Endothelial cell of umbilical vein (primary cell): Measurements from ENCODE around the gene CALN1. TPM values are rescaled to one million over a fixed set of nuclear protein-coding genes. Genes with fewer than 3 reads are reported as not detected.

Experiments
- BruUV-seq: library from RNA; stranded (reverse); fragments of 400-500 nt; replicated peaks from 2 replicates; lab custom pipeline; 2021; lab: Mats Ljungman, UMichigan
- CTCF ChIA-PET: fragments of 300-600, 350-600 bp; sonication (Branson Sonifier 250); formaldehyde crosslinking; loops from one replicate; lab custom pipeline; 2021; ENCODE audit warnings: antibody characterized with exemption, inconsistent platforms; lab: Charles Lee
- POLR2A ChIA-PET: fragments of 300-600, 350-600 bp; sonication (Branson Sonifier 250); formaldehyde crosslinking; loops from one replicate; lab custom pipeline; 2021; ENCODE audit warnings: antibody characterized with exemption, inconsistent platforms; lab: Charles Lee
- DNase-seq: peaks from one replicate; pipeline ENCODE4 v3.0.0-alpha.2; 2011; ENCODE audit warnings: low read depth, low spot score
- FAIRE-seq: peaks from 2 replicates; lab custom pipeline; 2011; peaks lifted over from hg19 to GRCh38; lab: Jason Lieb, UNC
- H2AFZ ChIP-seq: 2 replicates; pipeline ENCODE4 v1.6.0; 2012; ENCODE audit warnings: low read depth, low read length, control low read depth, inconsistent platforms
- H3K27ac ChIP-seq: 2 replicates; pipeline ENCODE4 v1.5.1; 2011; ENCODE audit warnings: low read depth, mild to moderate bottlenecking, control low read depth, low read length, moderate library complexity; ENCODE audit not compliant: insufficient read depth
- H3K27me3 ChIP-seq, 2 experiments: 2 replicates each; pipeline versions ENCODE4 v1.6.0 to v1.6.1; 2011; ENCODE audit warnings: low read length in 2 of 2, mixed read lengths in 1 of 2; ENCODE audit not compliant: control insufficient read depth in 2 of 2, insufficient read depth in 2 of 2
- H3K36me3 ChIP-seq, 2 experiments: 2 replicates in 1 of 2; 3 replicates in 1 of 2; pipeline ENCODE4 v1.5.1; 2011; ENCODE audit warnings: low read length in 2 of 2, mild to moderate bottlenecking in 1 of 2, moderate library complexity in 1 of 2; ENCODE audit not compliant: control insufficient read depth in 2 of 2, insufficient read depth in 2 of 2; ENCODE audit errors: extremely low read depth in 1 of 2
- H3K4me1 ChIP-seq: 3 replicates; pipeline ENCODE4 v1.5.1; 2011; ENCODE audit warnings: mild to moderate bottlenecking, low read length; ENCODE audit not compliant: control insufficient read depth, insufficient read depth; ENCODE audit errors: extremely low read depth
- H3K4me2 ChIP-seq: 2 replicates; pipeline ENCODE4 v1.6.1; 2011; ENCODE audit warnings: low read length, control low read depth, mixed read lengths; ENCODE audit not compliant: insufficient read depth
- H3K4me3 ChIP-seq, 3 experiments: fragments of 200-600 bp in 1 of 3; sonication (generic), shearing (Covaris generic) in 1 of 3; replicated peaks in 1 of 3; 2 replicates each; pipeline ENCODE4 v1.5.1; 2011 to 2016; ENCODE audit warnings: control low read depth in 3 of 3, low read length in 3 of 3, mild to moderate bottlenecking in 2 of 3, inconsistent platforms in 1 of 3, low read depth in 1 of 3, moderate library complexity in 1 of 3; ENCODE audit not compliant: insufficient read depth in 1 of 3
- H3K79me2 ChIP-seq: 2 replicates; pipeline ENCODE4 v1.6.0; 2012; ENCODE audit warnings: low read length, inconsistent platforms; ENCODE audit not compliant: control insufficient read depth, insufficient read depth
- H3K9ac ChIP-seq: replicated peaks from 2 replicates; pipeline ENCODE3; 2011; ENCODE audit warnings: low read length, control low read depth; ENCODE audit not compliant: insufficient read depth; ENCODE audit errors: extremely low read depth
- H3K9me1 ChIP-seq: replicated peaks from 3 replicates; pipeline ENCODE4 v1.6.0; 2011; ENCODE audit warnings: mild to moderate bottlenecking, low read length; ENCODE audit not compliant: control insufficient read depth, insufficient read depth; ENCODE audit errors: extremely low read depth
- H3K9me3 ChIP-seq: replicated peaks from 2 replicates; pipeline ENCODE4 v1.5.1; 2012; ENCODE audit warnings: low read length, inconsistent platforms; ENCODE audit not compliant: control insufficient read depth, insufficient read depth
- H4K20me1 ChIP-seq: replicated peaks from 2 replicates; pipeline ENCODE3; 2011; ENCODE audit warnings: mild to moderate bottlenecking, low read length; ENCODE audit not compliant: control insufficient read depth, insufficient read depth; ENCODE audit errors: extremely low read depth
- EZH2 ChIP-seq: IDR thresholded peaks from 2 replicates; pipeline ENCODE4 v1.6.1; 2012; ENCODE audit warnings: borderline replicate concordance, low read depth, mild to moderate bottlenecking, moderate library complexity, low read length, inconsistent platforms; ENCODE audit not compliant: severe bottlenecking
- FOS ChIP-seq: IDR thresholded peaks from 2 replicates; pipeline ENCODE4 v1.6.1; 2011; ENCODE audit warnings: mild to moderate bottlenecking, low read length, moderate library complexity, borderline replicate concordance; ENCODE audit not compliant: insufficient read depth
- GATA2 ChIP-seq: IDR thresholded peaks from 2 replicates; pipeline ENCODE4 v1.7.0; 2011; ENCODE audit warnings: low read depth, mild to moderate bottlenecking, moderate library complexity, mixed read lengths, low read length; ENCODE audit not compliant: insufficient read length, insufficient read depth
- JUN ChIP-seq: IDR thresholded peaks from 2 replicates; pipeline ENCODE4 v1.6.1; 2011; ENCODE audit warnings: borderline replicate concordance, low read depth; ENCODE audit not compliant: insufficient read length, insufficient read depth
- MYC ChIP-seq: IDR thresholded peaks from one replicate; pipeline ENCODE4 v1.6.1; 2011; ENCODE audit warnings: mild to moderate bottlenecking, low read depth, low read length
- POLR2A ChIP-seq: IDR thresholded peaks from 2 replicates; pipeline ENCODE4 v1.6.1; 2012; ENCODE audit warnings: low read depth, mild to moderate bottlenecking, control low read depth, low read length
- POLR2AphosphoS5 ChIP-seq: IDR thresholded peaks from 2 replicates; pipeline ENCODE4 v1.6.1; 2012; ENCODE audit warnings: low read depth, mild to moderate bottlenecking, control low read depth, low read length, moderate library complexity; ENCODE audit not compliant: insufficient read depth
- dilution Hi-C: fragments of 300-500 bp; cut with MboI; formaldehyde crosslinking; loops from one replicate; pipeline ENCODE4 v1.15.0; 2019; ENCODE audit warnings: low sequenced_read_pairs; ENCODE audit not compliant: extremely low pct_ligation_motif_present
- intact Hi-C: fragments of 100-400 bp; cut with micrococcal nuclease; formaldehyde crosslinking; loops from one replicate; pipeline ENCODE4 v1.10.0; 2022
- polyA plus RNA-seq, 4 experiments: library from polyadenylated mRNA; depleted of rRNA in 3 of 4; stranded (reverse) in 3 of 4; unstranded in 1 of 4; fragments of >200 nt; gene quantifications; 2 replicates each; pipeline versions ENCODE4 v1.2.1 to v1.2.3, GENCODE V29; 2011 to 2012; ENCODE audit warnings: missing spikeins in 1 of 4
- total RNA-seq: library from RNA; stranded (reverse); gene quantifications from 2 replicates; pipeline ENCODE4 v1.2.3, GENCODE V29; 2021
- TF ChIP-seq, protein P1 (sequence below), 2 donors: IDR thresholded peaks; 1 replicate in 1 of 2; 2 replicates in 1 of 2; pipeline ENCODE4 v1.5.1; 2011; ENCODE audit warnings: low read length in 2 of 2, mild to moderate bottlenecking in 2 of 2, moderate library complexity in 2 of 2, control low read depth in 1 of 2, inconsistent platforms in 1 of 2, low read depth in 1 of 2; ENCODE audit not compliant: insufficient read depth in 1 of 2; ENCODE audit errors: extremely low read depth in 1 of 2
- TF ChIP-seq, protein P2 (sequence below): IDR thresholded peaks from 2 replicates; pipeline ENCODE4 v1.6.1; 2011; ENCODE audit not compliant: insufficient read depth, insufficient read length

The CALN1 gene
- total and polyA plus RNA-seq, 2 donors (not counting 3 experiments of a cell fraction or from before 2014, with no cell fraction given), result not detected

DNA sequence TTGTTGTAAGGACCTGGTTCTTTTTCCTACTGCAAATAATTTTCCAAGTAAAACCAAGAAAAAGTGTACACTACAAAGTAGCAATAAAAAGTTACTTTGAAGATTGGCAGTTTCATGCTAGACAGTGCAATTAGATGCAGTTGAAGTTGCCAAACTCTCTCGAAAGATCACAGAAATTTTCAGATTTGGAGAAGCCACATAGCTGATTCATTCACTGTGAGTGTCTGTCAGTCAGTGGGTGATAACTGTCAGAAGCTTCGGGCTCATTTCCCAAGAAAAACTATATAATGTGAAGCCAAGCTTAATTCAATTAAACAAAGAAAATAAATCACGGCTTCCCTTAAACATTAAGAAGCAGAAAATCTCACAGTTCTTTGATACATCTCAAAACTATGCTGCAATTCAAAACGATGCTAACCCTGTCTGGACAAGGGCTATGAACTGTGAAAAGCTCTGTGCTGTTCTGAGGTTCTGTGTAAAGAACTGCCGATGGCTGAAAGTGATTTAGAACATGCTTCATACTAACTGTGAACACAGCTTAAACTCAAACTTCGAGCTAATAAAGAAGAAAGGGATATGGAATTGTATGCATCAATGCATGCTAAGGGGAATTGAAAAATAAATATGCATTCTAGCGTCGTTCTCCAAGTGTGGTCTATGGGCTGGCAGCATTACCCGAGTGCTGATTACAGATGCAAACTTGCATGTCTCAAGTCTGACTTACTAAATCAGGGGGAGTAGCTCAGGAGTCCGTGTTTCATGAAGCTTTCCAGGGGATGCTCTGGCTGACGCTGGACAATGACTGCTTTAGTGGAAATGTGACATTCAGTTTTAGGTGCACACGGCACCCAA, 557.4 kb downstream of the CALN1 start:
- intact Hi-C loops, result no loop called here
- POLR2A ChIA-PET, result no interaction called here
- Histone ChIP-seq H3K9me3 (peaks cover 2% of the 10 kb centered on the region), H3K36me3 (no peaks in the 10 kb centered on the region), H3K27me3 (no peaks in the 10 kb centered on the region), H3K9ac (no peak overlapping the region), H2AFZ (no peak overlapping the region), H3K79me2 (no peaks in the 10 kb centered on the region), H3K27ac (no peak overlapping the region), H3K4me1 (no peaks in the 10 kb centered on the region), H3K9me1 (no peaks in the 10 kb centered on the region), H3K4me2 (no peak overlapping the region), H3K4me3 (no peak overlapping the region), H4K20me1 (no peaks in the 10 kb centered on the region)
- no TSS peak for BruUV-seq
- CTCF ChIA-PET, result no interaction called here
- dilution Hi-C loops, result no loop called here
- no peak for FAIRE-seq
- no peak for TF ChIP-seq GATA2
- TF ChIP-seq, protein P1, sequence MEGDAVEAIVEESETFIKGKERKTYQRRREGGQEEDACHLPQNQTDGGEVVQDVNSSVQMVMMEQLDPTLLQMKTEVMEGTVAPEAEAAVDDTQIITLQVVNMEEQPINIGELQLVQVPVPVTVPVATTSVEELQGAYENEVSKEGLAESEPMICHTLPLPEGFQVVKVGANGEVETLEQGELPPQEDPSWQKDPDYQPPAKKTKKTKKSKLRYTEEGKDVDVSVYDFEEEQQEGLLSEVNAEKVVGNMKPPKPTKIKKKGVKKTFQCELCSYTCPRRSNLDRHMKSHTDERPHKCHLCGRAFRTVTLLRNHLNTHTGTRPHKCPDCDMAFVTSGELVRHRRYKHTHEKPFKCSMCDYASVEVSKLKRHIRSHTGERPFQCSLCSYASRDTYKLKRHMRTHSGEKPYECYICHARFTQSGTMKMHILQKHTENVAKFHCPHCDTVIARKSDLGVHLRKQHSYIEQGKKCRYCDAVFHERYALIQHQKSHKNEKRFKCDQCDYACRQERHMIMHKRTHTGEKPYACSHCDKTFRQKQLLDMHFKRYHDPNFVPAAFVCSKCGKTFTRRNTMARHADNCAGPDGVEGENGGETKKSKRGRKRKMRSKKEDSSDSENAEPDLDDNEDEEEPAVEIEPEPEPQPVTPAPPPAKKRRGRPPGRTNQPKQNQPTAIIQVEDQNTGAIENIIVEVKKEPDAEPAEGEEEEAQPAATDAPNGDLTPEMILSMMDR (IDR thresholded peaks at IDR 0.05; ENCODE audit: extremely low read depth in 1 of 2, insufficient read depth in 1 of 2, low read depth in 1 of 2, low read length in 2 of 2), result no peak
- TF ChIP-seq FOS, result no peak
- TF ChIP-seq, protein P2, sequence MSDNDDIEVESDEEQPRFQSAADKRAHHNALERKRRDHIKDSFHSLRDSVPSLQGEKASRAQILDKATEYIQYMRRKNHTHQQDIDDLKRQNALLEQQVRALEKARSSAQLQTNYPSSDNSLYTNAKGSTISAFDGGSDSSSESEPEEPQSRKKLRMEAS, result no peak
- TF ChIP-seq POLR2A, result no peak
- TF ChIP-seq MYC, result no peak
- TF ChIP-seq JUN, result no peak
- TF ChIP-seq POLR2AphosphoS5, result no peak
- TF ChIP-seq EZH2, result no peak
- no peak for DNase-seq
